ENCODE results near the gene BET1.

The BET1 gene

GRCh38 chr7:94004024-94004951 is at the start of gene BET1:
BET1 (minus strand) TSS chr7:94004355; CDS start chr7:94004216, 139 bp downstream.
- no peak for TF ChIP-seq Cebpa-rat (IDR thresholded peaks at IDR 0.05)
- peak within 1 kb of the TSS; percentile 79 to 95 (median 89) for H3K4me2 ChIP-seq
- peak within 1 kb of the TSS; percentile 86 to 97 (median 92) for H3K9ac ChIP-seq
- H3K9me3 ChIP-seq (replicated peaks in 1 of 11): no peaks in the 10 kb centered on the region
- peak within 1 kb of the TSS; percentile 82 to 92 (median 87) for H3K27ac ChIP-seq
- H3K27me3 ChIP-seq: no peaks in the 10 kb centered on the region
- peak within 1 kb of the TSS; percentile 80 to 93 (median 86) for H3K4me3 ChIP-seq
- H3K36me3 ChIP-seq: peaks cover 0 to 17% (median 4%) of the 10 kb centered on the region in 11 experiments; a peak in 7 of 22 replicates
- no peaks in the 10 kb centered on the region; a peak in 1 of 22 replicates for H4K20me1 ChIP-seq
- H3K4me1 ChIP-seq: peaks cover 9 to 28% (median 18%) of the 10 kb centered on the region in 10 experiments; a peak in 18 of 20 replicates

DNA sequence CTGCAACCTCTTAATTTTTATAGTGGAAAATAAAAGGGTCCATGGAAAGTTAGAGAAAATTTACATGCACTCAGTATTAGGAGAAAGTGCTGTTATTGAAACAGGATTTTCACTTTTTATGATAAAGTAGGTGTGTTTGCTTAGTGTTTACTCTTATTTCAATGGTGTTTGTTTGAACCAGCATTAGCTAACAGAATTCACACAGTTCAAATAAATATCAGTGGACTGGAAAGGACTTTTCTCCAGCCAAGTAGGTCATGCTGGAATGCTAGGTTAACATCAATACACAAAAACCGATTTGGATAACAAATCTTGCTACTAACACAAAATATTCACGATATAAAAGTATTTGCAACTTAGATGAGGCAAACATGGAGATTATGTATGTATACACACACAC is 49.4 kb upstream of the BET1 start:
- Histone ChIP-seq H3K4me1 (peaks cover 13 to 46% (median 29%) of the 10 kb centered on the region in 10 experiments), H3K36me3 (no peaks in the 10 kb centered on the region), H3K9me3 (replicated peaks in 1 of 11) (peaks cover 0 to 33% (median 14%) of the 10 kb centered on the region in 11 experiments; a peak in 16 of 22 replicates), H3K27ac (no peak overlapping the region), H3K27me3 (no peaks in the 10 kb centered on the region), H3K9ac (no peak overlapping the region), H4K20me1 (no peaks in the 10 kb centered on the region), H3K4me2 (no peak overlapping the region), H3K4me3 (no peak overlapping the region)
- TF ChIP-seq Cebpa-rat (IDR thresholded peaks at IDR 0.05): no peak

GRCh38 chr7:94052398-94053180 is 48.4 kb upstream of the BET1 start:
- Histone ChIP-seq H4K20me1 (no peaks in the 10 kb centered on the region), H3K36me3 (no peaks in the 10 kb centered on the region), H3K9me3 (replicated peaks in 1 of 11) (peaks cover 0 to 23% (median 12%) of the 10 kb centered on the region in 11 experiments; a peak in 16 of 22 replicates), H3K4me3 (no peak overlapping the region), H3K4me1 (peaks cover 13 to 37% (median 25%) of the 10 kb centered on the region in 10 experiments), H3K27me3 (no peaks in the 10 kb centered on the region), H3K27ac (0 out of 22 replicates have a peak overlapping the region, but pooled peaks of 1 of the 11 experiments have one; percentile 46), H3K4me2 (no peak overlapping the region), H3K9ac (no peak overlapping the region)
- TF ChIP-seq Cebpa-rat (IDR thresholded peaks at IDR 0.05): no peak

- Histone ChIP-seq H3K4me3 (no peak overlapping the region), H3K4me1 (peaks cover 13 to 33% (median 16%) of the 10 kb centered on the region in 10 experiments), H4K20me1 (no peaks in the 10 kb centered on the region), H3K36me3 (no peaks in the 10 kb centered on the region), H3K27me3 (no peaks in the 10 kb centered on the region), H3K9ac (no peak overlapping the region), H3K27ac (peak overlapping the region in 9 of 11 experiments; percentile 21 to 69 (median 55); a peak in 17 of 22 replicates), H3K9me3 (replicated peaks in 1 of 11) (no peaks in the 10 kb centered on the region; a peak in 1 of 22 replicates), H3K4me2 (peak overlapping the region; percentile 42 to 77 (median 51))
- no peak for TF ChIP-seq Cebpa-rat (IDR thresholded peaks at IDR 0.05)
These were observed 45.9 kb upstream of the BET1 start for GRCh38 chr7:94050046-94050445.

DNA sequence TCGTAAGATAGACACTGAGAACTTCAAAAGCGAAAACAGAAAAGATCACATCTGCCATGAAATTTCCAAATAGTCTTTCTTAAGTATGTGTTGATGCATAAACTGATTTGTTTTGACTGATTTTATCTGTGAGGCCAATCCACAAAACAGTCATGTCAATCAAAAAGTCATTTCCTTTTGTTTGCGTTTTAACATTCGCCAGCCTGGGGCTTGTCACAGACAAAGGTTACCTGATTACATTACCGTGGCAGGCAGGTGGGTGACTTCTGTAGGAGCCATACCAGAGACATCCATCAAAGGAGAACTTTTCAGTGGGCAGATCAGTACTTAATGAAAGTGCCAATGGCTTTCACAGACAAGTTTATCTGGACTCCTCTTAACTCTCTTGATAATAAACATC is 45.5 kb upstream of the BET1 start:
- Histone ChIP-seq H3K4me1 (peaks cover 13 to 36% (median 16%) of the 10 kb centered on the region in 10 experiments), H3K27me3 (no peaks in the 10 kb centered on the region), H3K9me3 (replicated peaks in 1 of 11) (no peaks in the 10 kb centered on the region; a peak in 1 of 22 replicates), H3K4me3 (no peak overlapping the region), H3K27ac (peak overlapping the region in 9 of 11 experiments; percentile 21 to 69 (median 55); a peak in 16 of 22 replicates), H3K36me3 (no peaks in the 10 kb centered on the region), H4K20me1 (no peaks in the 10 kb centered on the region), H3K9ac (0 out of 22 replicates have a peak overlapping the region, but pooled peaks of 1 of the 11 experiments have one; percentile 22), H3K4me2 (peak overlapping the region; percentile 42 to 77 (median 51))
- TF ChIP-seq Cebpa-rat (IDR thresholded peaks at IDR 0.05): no peak

- no peak for TF ChIP-seq Cebpa-rat (IDR thresholded peaks at IDR 0.05)
- Histone ChIP-seq H3K9ac (no peak overlapping the region), H3K4me2 (no peak overlapping the region), H3K27ac (no peak overlapping the region), H3K4me3 (no peak overlapping the region), H3K4me1 (peaks cover 13 to 39% (median 16%) of the 10 kb centered on the region in 10 experiments), H3K36me3 (no peaks in the 10 kb centered on the region), H3K27me3 (no peaks in the 10 kb centered on the region), H4K20me1 (no peaks in the 10 kb centered on the region), H3K9me3 (replicated peaks in 1 of 11) (no peaks in the 10 kb centered on the region; a peak in 1 of 22 replicates)
These were observed 44.6 kb upstream of the BET1 start for GRCh38 chr7:94048755-94049154.

- TF ChIP-seq Cebpa-rat (IDR thresholded peaks at IDR 0.05): no peak
- peaks cover 13 to 47% (median 16%) of the 10 kb centered on the region in 10 experiments for H3K4me1 ChIP-seq
- no peaks in the 10 kb centered on the region for H3K36me3 ChIP-seq
- H3K27me3 ChIP-seq: no peaks in the 10 kb centered on the region
- no peaks in the 10 kb centered on the region for H4K20me1 ChIP-seq
- H3K27ac ChIP-seq: no peak overlapping the region
- H3K9me3 ChIP-seq (replicated peaks in 1 of 11): no peaks in the 10 kb centered on the region; a peak in 1 of 22 replicates
- 0 out of 22 replicates have a peak overlapping the region, but pooled peaks of 1 of the 11 experiments have one; percentile 2 for H3K4me2 ChIP-seq
- no peak overlapping the region for H3K9ac ChIP-seq
- no peak overlapping the region for H3K4me3 ChIP-seq
These were observed 43.8 kb upstream of the BET1 start for GRCh38 chr7:94047956-94048355.

DNA sequence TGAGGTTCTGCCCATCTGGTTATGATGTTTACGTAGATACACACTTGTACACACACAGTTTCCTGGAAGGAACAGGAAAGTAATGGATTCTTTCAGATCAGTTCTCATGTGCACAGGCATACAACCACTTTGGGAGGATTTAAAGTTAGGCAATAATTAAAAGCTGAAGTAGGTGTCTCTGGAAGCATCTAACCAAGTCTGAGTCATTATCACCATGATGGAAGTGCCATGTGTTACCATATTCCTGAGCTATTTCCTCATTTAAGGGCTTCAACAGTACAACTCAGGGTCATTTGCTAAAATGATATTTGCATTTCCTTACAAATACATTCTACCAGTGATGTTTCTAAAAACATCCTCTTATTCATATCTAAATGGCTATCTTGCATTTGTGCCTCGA is 41.4 kb upstream of the BET1 start:
- Histone ChIP-seq H3K4me3 (no peak overlapping the region), H3K9ac (no peak overlapping the region), H3K27ac (peak overlapping the region in 3 of 11 experiments; percentile 16 to 56 (median 30); a peak in 4 of 22 replicates), H3K36me3 (no peaks in the 10 kb centered on the region), H3K27me3 (no peaks in the 10 kb centered on the region), H3K4me2 (peak overlapping the region in 3 of 11 experiments; percentile 0 to 33 (median 32); a peak in 5 of 22 replicates), H3K9me3 (replicated peaks in 1 of 11) (no peaks in the 10 kb centered on the region; a peak in 1 of 22 replicates), H4K20me1 (no peaks in the 10 kb centered on the region), H3K4me1 (peaks cover 13 to 61% (median 15%) of the 10 kb centered on the region in 10 experiments)
- no peak for TF ChIP-seq Cebpa-rat (IDR thresholded peaks at IDR 0.05)
